GM18511 (cell line): ENCODE measurements around the gene MRAP.

Experiments used
- ATAC-seq: cut with Tn5 transposase; IDR thresholded peaks from one replicate; pipeline ENCODE4 v1.9.1; 2021; ENCODE audit warnings: mild to moderate bottlenecking, moderate library complexity; ENCODE audit not compliant: unreplicated experiment

The MRAP gene

DNA sequence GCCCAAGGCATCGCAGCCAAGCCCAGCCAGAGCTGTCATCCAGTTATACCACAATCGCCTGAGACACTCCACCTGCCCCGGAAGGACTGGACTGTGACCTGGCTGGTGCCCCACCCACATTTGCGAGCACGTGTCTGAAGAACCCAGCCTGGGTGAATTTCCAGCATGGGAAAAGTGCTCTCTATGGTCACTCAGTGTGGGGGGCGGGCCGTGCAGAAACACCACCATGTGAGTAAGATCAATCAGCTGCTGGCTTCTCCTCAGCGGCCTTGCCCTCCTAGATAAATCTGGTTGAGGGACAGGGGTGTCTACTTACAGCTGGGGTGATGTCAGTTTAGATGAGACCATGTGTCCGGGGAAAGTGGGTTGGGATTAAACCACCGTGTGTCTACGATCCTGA is 49.3 kb downstream of the MRAP start:
- ATAC-seq: no peak

DNA sequence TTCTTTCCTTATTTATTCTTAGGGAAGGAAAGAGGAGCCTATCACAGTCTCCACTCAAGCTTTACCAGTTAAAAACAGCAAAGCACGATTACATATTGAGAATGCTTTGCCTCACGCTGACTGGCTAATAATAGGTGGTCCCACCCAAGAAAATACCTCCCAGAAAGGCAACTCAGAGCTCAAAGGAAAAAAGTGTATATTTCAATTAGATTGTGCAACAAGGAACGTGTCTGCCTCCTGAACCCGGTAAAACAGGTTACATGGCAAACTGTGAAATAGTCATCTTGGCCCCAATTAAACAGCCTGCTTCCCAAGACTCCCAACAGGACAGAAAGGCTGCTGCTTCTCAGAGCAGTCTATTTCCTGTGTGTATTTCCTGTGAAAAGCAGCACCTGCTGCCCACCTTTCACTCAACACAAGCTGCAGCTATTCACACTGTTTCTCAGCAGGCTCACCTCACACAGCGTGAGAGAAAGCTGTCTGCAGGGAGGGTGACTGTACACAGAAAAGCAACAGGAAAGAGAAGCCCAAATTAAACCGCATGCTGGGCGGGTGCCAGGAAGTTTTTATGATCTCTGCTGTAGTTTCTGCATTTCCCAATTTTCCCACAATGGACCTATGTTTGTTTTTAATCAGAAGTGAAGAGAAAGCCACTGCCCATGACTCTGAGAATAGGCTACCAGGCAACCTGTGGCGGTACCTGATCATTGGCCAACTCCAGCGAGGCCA is 50.1 kb downstream of the MRAP start:
- ATAC-seq: no peak

DNA sequence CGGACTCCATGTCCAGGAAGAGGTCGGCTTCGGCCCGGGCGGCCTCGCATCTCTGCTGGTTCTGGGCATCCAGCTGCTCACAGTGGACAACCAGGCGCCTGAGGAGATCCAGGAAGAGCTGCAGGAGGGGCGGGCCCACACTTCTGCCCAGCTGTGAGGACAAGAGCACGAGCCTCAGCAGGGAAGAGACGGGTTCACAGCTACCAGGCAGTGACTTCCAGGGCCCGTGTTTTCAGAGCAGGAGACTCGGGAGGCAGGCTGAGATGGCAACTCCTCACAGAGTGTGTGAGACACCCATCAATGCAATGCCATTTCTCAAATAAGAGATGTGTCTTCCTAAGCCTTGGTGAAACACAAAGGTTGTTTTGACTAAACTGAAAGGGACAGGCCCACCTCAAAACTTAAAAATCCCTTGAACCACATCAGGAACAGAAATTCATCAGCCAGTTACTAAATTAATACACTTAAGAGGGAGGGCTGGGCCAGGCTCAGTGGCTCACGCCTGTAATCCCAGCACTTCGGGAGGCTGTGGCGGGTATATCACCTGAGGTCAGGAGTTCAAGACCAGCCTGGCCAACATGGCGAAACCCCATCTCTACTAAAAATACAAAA is 50.8 kb downstream of the MRAP start:
- ATAC-seq: no peak

DNA sequence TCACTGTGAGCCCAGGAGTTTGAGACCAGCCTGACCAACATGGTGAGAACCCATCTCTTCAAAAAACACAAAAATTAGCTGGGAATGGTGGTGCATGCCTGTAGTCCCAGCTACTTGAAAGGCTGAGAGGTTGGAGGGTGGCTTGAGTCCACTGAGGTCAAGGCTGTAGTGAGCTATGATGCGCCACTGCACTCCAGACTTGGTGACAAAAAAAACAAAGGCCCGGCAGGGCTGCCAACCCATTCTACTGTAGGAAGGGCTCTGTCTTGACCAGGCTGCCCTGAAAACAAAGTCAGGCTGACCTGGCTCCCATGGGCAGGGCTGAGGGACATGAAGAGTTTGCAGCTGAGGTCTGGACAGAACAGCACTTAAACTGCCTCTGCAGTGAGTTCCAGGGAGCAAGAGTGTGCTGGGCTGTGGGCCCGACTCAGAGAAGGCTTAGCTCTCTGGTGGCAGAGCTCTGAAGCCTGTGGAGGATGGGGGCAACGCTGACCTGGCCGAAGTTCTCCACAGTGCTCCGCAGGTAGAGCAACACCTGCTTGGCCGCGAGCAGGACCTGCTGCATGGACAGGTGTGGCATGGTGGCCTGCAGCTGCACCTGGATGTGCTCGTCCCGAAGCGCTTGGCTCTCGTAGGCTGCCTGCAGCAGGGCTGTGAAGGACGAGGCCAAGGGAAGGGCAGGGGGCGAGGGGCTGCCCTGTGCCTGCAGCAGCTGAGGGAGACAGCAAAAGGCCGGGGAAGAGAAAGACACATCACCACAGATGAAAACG is 51.7 kb downstream of the MRAP start:
- no peak for ATAC-seq

- ATAC-seq: no peak
Measured at GRCh38 chr21:32350981-32351380, 52.3 kb downstream of the MRAP start.

DNA sequence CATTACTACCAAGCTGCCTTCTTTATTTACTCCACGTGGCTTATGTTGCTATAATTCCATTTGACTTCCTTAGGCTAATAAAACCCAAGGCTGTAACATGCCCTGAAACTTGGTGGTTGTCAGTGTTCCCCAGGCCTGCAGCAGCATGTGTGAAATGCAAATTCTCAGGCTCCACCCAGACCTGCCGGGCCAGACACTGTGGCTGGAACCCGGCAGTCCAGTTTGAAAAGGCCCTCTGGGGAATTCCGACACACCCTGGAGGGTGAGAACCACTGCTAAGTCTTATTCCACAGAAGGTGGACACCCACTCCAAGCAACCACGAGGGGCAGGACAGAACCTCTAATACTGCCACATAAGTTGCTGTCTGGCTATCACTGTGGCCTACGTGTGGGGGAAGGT is 52.8 kb downstream of the MRAP start:
- no peak for ATAC-seq

DNA sequence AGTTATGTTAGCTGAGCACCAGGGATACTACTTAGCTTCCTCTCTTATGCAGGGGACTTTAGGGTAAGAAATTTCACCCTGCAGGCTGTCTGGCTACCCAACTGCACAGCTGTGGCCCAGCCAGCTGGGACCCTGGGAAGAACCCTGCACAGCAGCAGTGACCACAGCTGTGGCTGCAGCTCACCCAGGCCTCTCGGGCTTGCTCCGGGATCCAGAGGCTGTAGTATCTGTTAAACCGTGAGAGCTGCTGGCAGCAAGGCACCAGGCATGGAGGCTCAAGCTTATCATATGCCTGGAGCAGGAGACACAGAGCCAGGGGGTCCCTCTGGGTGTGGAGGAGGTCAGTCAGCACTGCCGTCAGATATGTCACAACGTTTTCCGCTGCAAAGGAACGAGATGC is 53.9 kb downstream of the MRAP start:
- no peak for ATAC-seq

- no peak for ATAC-seq
Measured at GRCh38 chr21:32353002-32353711, 54.5 kb downstream of the MRAP start.

DNA sequence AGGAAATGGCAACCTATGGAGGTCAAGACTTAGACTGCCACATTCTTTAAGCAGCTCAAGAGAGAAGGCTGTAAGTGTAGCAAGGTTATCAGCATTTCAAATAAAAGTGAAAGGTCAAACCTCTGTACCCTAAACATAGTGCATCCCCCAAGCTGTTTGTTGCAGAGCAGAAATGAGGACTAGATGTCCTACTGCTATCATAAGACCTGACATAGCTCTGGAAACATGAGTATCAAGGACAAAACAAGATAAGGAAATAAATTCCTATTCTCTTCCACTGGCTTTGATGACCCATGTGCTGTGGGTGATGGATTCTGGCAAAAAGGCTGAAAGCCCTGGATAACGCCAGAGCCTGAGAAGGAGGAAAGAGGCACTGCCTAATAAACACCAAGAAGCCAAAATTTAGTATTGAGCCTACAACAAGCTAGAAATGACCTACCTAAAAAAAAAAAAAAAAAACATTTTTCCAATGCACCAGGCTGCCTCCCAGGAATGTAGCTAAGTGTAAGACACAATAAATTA is 58.3 kb downstream of the MRAP start:
- ATAC-seq: no peak

- no peak for ATAC-seq
Measured at GRCh38 chr21:32359719-32360260, 61.1 kb downstream of the MRAP start.

GRCh38 chr21:32360401-32360975 is 61.8 kb downstream of the MRAP start:
- ATAC-seq: no peak
